ENCODE results near the gene RBM48. TPM values are rescaled to one million over a fixed set of nuclear protein-coding genes. Genes with fewer than 3 reads are reported as not detected.
A peak's percentile ranks its signal among the peaks of the same experiment; 100 is the strongest.

The RBM48 gene
- total and polyA plus RNA-seq, 11 donors = 6.5 to 13.7 (median 10.6) TPM

GRCh38 chr7:92569137-92569536, 40.5 kb downstream of the RBM48 start:
- H3K36me3 ChIP-seq = peaks cover 2 to 100% (median 98%) of the 10 kb centered on the region in 9 donors
- intact Hi-C loops (cut with DNase I) = no loop called here
- TF ChIP-seq CTCF (IDR thresholded peaks at IDR 0.05) (no peak), POLR2A (IDR thresholded peaks at IDR 0.05) (no peak)
- WGBS, 4 donors = 64 to 77% (median 70%) methylated on average over 4 of the region's 4 CpGs
- DNase-seq (no peak), ATAC-seq (no peak)
- H3K27me3 ChIP-seq = no peaks in the 10 kb centered on the region
- H3K4me1 ChIP-seq = no peaks in the 10 kb centered on the region
- no peak overlapping the region for H3K4me3 ChIP-seq
- no peak overlapping the region for H3K27ac ChIP-seq
- H3K9me3 ChIP-seq = no peaks in the 10 kb centered on the region

- DNase-seq (no peak), ATAC-seq (no peak)
- intact Hi-C loops (cut with DNase I) = no loop called here
- Histone ChIP-seq H3K9me3 (no peaks in the 10 kb centered on the region), H3K36me3 (peaks cover 3 to 98% (median 96%) of the 10 kb centered on the region in 9 donors), H3K4me3 (no peak overlapping the region), H3K27ac (no peak overlapping the region), H3K27me3 (no peaks in the 10 kb centered on the region), H3K4me1 (no peaks in the 10 kb centered on the region)
- TF ChIP-seq CTCF (IDR thresholded peaks at IDR 0.05) = no peak
- TF ChIP-seq POLR2A (IDR thresholded peaks at IDR 0.05) = no peak
- WGBS, 4 donors = 67 to 72% (median 70%) methylated on average over 3 of the region's 3 CpGs
These were observed 47.7 kb downstream of the RBM48 start for GRCh38 chr7:92576296-92576695.

GRCh38 chr7:92582948-92583347, 54.4 kb downstream of the RBM48 start:
- peaks cover 3 to 35% (median 32%) of the 10 kb centered on the region in 9 donors for H3K36me3 ChIP-seq
- no peaks in the 10 kb centered on the region for H3K27me3 ChIP-seq
- no peak overlapping the region for H3K27ac ChIP-seq
- intact Hi-C loops (cut with DNase I) = no loop called here
- H3K4me3 ChIP-seq = no peak overlapping the region
- DNase-seq = no peak
- TF ChIP-seq CTCF (IDR thresholded peaks at IDR 0.05) (no peak), POLR2A (IDR thresholded peaks at IDR 0.05) (no peak)
- 95 to 100% (median 96%) methylated on average over 1 of the region's 1 CpG for WGBS, 4 donors
- H3K9me3 ChIP-seq = no peaks in the 10 kb centered on the region
- ATAC-seq = no peak
- peaks cover 0 to 35% (median 19%) of the 10 kb centered on the region in 12 donors for H3K4me1 ChIP-seq

- DNase-seq (no peak), ATAC-seq (no peak)
- Histone ChIP-seq H3K27me3 (no peaks in the 10 kb centered on the region), H3K27ac (peak overlapping the region in 2 of 12 donors; percentile 2 to 16), H3K36me3 (peaks cover 0 to 15% (median 12%) of the 10 kb centered on the region in 9 donors), H3K4me1 (peaks cover 5 to 48% (median 32%) of the 10 kb centered on the region in 12 donors), H3K4me3 (no peak overlapping the region), H3K9me3 (no peaks in the 10 kb centered on the region)
- intact Hi-C loops (cut with DNase I) = loop anchor here in 2 of 10 donors (5.0 kb wide), 2 partner anchors 53 to 58 kb away; partner anchors contain the start of genes PEX1 (in 1 of the 2) and RBM48 (in 1 of the 2)
- TF ChIP-seq CTCF (IDR thresholded peaks at IDR 0.05) = no peak
- no peak for TF ChIP-seq POLR2A (IDR thresholded peaks at IDR 0.05)
These were observed 56.4 kb downstream of the RBM48 start for GRCh38 chr7:92584953-92585352.
